H9 (cell line): ENCODE measurements around the gene SYNGR4. TPM values are rescaled to one million over a fixed set of nuclear protein-coding genes. Genes with fewer than 3 reads are reported as not detected.

Experiments used
- DNase-seq: peaks from one replicate; pipeline ENCODE4 v3.0.0-alpha.2; 2017
- H2AFZ ChIP-seq: one replicate; pipeline ENCODE4 v1.6.1; 2013; ENCODE audit warnings: mild to moderate bottlenecking, low read length, control low read depth, moderate library complexity
- H2AK5ac ChIP-seq: 2 replicates; pipeline ENCODE4 v1.6.1; 2013; ENCODE audit warnings: low read length, control low read depth, mixed read lengths; ENCODE audit not compliant: insufficient read length
- H2BK120ac ChIP-seq: one replicate; pipeline ENCODE4 v1.6.1; 2013; ENCODE audit warnings: low read depth, mild to moderate bottlenecking, low read length, control low read depth, inconsistent platforms; ENCODE audit not compliant: poor library complexity, severe bottlenecking
- H2BK12ac ChIP-seq: 2 replicates; pipeline ENCODE4 v1.6.1; 2013; ENCODE audit warnings: low read length, control low read depth, mixed read lengths, low read depth; ENCODE audit not compliant: insufficient read length
- H2BK15ac ChIP-seq: 2 replicates; pipeline ENCODE4 v1.6.1; 2013; ENCODE audit warnings: low read depth, low read length, control low read depth
- H2BK20ac ChIP-seq: one replicate; pipeline ENCODE4 v1.6.1; 2013; ENCODE audit warnings: low read depth, mild to moderate bottlenecking, low read length, control low read depth, inconsistent platforms; ENCODE audit not compliant: poor library complexity, severe bottlenecking
- H2BK5ac ChIP-seq: 2 replicates; pipeline ENCODE4 v1.6.1; 2013; ENCODE audit warnings: low read length, control low read depth, mixed read lengths; ENCODE audit not compliant: insufficient read length
- H3K14ac ChIP-seq: 2 replicates; pipeline ENCODE4 v1.6.1; 2013; ENCODE audit warnings: low read length, control low read depth; ENCODE audit not compliant: insufficient read depth
- H3K18ac ChIP-seq: 2 replicates; pipeline ENCODE4 v1.6.1; 2013; ENCODE audit warnings: low read depth, mild to moderate bottlenecking, mixed read lengths, low read length, control low read depth; ENCODE audit not compliant: insufficient read length
- H3K23ac ChIP-seq: 2 replicates; pipeline ENCODE4 v1.6.1; 2013; ENCODE audit warnings: low read length, control low read depth, mixed read lengths, low read depth; ENCODE audit not compliant: insufficient read length
- H3K23me2 ChIP-seq: 2 replicates; pipeline ENCODE4 v1.6.1; 2013; ENCODE audit warnings: low read depth, mild to moderate bottlenecking, mixed read lengths, low read length, control low read depth; ENCODE audit not compliant: insufficient read length, poor library complexity, severe bottlenecking
- H3K27ac ChIP-seq: 2 replicates; pipeline ENCODE4 v1.5.1; 2013; ENCODE audit warnings: low read length, control low read depth, mixed read lengths, low read depth; ENCODE audit not compliant: insufficient read length
- H3K27me3 ChIP-seq: 2 replicates; pipeline ENCODE4 v1.6.1; 2013; ENCODE audit warnings: low read length, control low read depth, inconsistent platforms; ENCODE audit not compliant: insufficient read depth
- H3K4ac ChIP-seq: 2 replicates; pipeline ENCODE4 v1.6.1; 2013; ENCODE audit warnings: low read depth, mild to moderate bottlenecking, control low read depth, inconsistent platforms, low read length, moderate library complexity
- H3K4me1 ChIP-seq: 2 replicates; pipeline ENCODE4 v1.6.1; 2013; ENCODE audit warnings: low read length, control low read depth, inconsistent platforms; ENCODE audit not compliant: insufficient read depth
- H3K4me2 ChIP-seq: 2 replicates; pipeline ENCODE4 v1.6.1; 2013; ENCODE audit warnings: low read length, control low read depth, mixed read lengths; ENCODE audit not compliant: insufficient read length, insufficient read depth
- H3K56ac ChIP-seq: 2 replicates; pipeline ENCODE4 v1.6.1; 2013; ENCODE audit warnings: low read depth, mild to moderate bottlenecking, mixed read lengths, low read length, control low read depth; ENCODE audit not compliant: insufficient read length
- H3K79me1 ChIP-seq: 2 replicates; pipeline ENCODE4 v1.6.1; 2013; ENCODE audit warnings: low read depth, mild to moderate bottlenecking, moderate library complexity, low read length, control low read depth, inconsistent platforms; ENCODE audit not compliant: insufficient read depth, poor library complexity, severe bottlenecking
- H3K79me2 ChIP-seq: 2 replicates; pipeline ENCODE4 v1.6.1; 2013; ENCODE audit warnings: low read length, control low read depth, inconsistent platforms; ENCODE audit not compliant: insufficient read depth
- H3K9ac ChIP-seq: 2 replicates; pipeline ENCODE4 v1.6.1; 2013; ENCODE audit warnings: low read length, control low read depth, mixed read lengths; ENCODE audit not compliant: insufficient read length; ENCODE audit errors: extremely low read depth
- H3K9me3 ChIP-seq: one replicate; pipeline ENCODE4 v1.6.1; 2013; ENCODE audit warnings: low read depth, low read length, inconsistent platforms; ENCODE audit not compliant: control insufficient read depth
- H3T11ph ChIP-seq: one replicate; pipeline ENCODE4 v1.6.1; 2013; ENCODE audit warnings: mild to moderate bottlenecking, low read length, control low read depth, inconsistent platforms
- H4K20me1 ChIP-seq: one replicate; pipeline ENCODE4 v1.6.1; 2013; ENCODE audit not compliant: control insufficient read depth, insufficient read length, insufficient read depth
- H4K5ac ChIP-seq: 2 replicates; pipeline ENCODE4 v1.6.1; 2013; ENCODE audit warnings: low read depth, mild to moderate bottlenecking, mixed read lengths, low read length, control low read depth; ENCODE audit not compliant: insufficient read length
- H4K8ac ChIP-seq: replicated peaks from 2 replicates; pipeline ENCODE4 v1.6.1; 2013; ENCODE audit warnings: low read length, control low read depth, mixed read lengths, low read depth; ENCODE audit not compliant: insufficient read length
- H4K91ac ChIP-seq: 2 replicates; pipeline ENCODE4 v1.6.1; 2013; ENCODE audit warnings: low read depth, mild to moderate bottlenecking, moderate library complexity, mixed read lengths, low read length, control low read depth; ENCODE audit not compliant: insufficient read length
- H3K27ac Mint-ChIP-seq, 3 experiments: 2 replicates in 2 of 3; 3 replicates in 1 of 3; pipeline ENCODE4 v1.8.0; 2020 to 2021; ENCODE audit warnings: mixed read lengths in 3 of 3, mild to moderate bottlenecking in 1 of 3, moderate library complexity in 1 of 3
- H3K27me3 Mint-ChIP-seq: 2 replicates; pipeline ENCODE4 v1.8.0; 2021; ENCODE audit warnings: low read depth, mild to moderate bottlenecking, moderate library complexity, mixed read lengths
- H3K36me3 Mint-ChIP-seq, 3 experiments: 2 replicates in 2 of 3; 3 replicates in 1 of 3; pipeline ENCODE4 v1.8.0; 2020 to 2021; ENCODE audit warnings: low read depth in 3 of 3, mixed read lengths in 3 of 3; ENCODE audit not compliant: insufficient read depth in 1 of 3
- H3K4me1 Mint-ChIP-seq, 2 experiments: 2 replicates each; pipeline ENCODE4 v1.8.0; 2020; ENCODE audit warnings: mixed read lengths in 2 of 2
- H3K4me3 Mint-ChIP-seq, 2 experiments: 2 replicates in 1 of 2; 3 replicates in 1 of 2; pipeline ENCODE4 v1.8.0; 2020 to 2021; ENCODE audit warnings: mild to moderate bottlenecking in 2 of 2, mixed read lengths in 2 of 2, moderate library complexity in 1 of 2
- H3K9me3 Mint-ChIP-seq, 2 experiments: 2 replicates in 1 of 2; 3 replicates in 1 of 2; pipeline ENCODE4 v1.8.0; 2020; ENCODE audit warnings: mild to moderate bottlenecking in 2 of 2, mixed read lengths in 2 of 2, moderate library complexity in 1 of 2
- CTCF ChIP-seq: fragments of 200-600 bp; sonication (generic); conservative IDR thresholded peaks from 3 replicates; pipeline ENCODE4 v1.8.0; 2021; ENCODE audit warnings: antibody characterized with exemption, mild to moderate bottlenecking
- WGBS: extraction: QIAGEN DNeasy Blood & Tissue Kit; methylation state at CpG from one replicate; pipeline ENCODE4 v1.1.7; 2013; ENCODE audit warnings: missing lambda C conversion rate, low lambda C conversion rate, mixed read lengths; ENCODE audit not compliant: insufficient read length; ENCODE audit errors: extremely low coverage; 5-methylcytosine and 5-hydroxymethylcytosine counted together
- total RNA-seq: library from RNA; stranded (reverse); gene quantifications from 2 replicates; pipeline ENCODE4 v1.2.1, GENCODE V29; 2021

Gene SYNGR4
- total RNA-seq, 1 experiment from 2014 or later = 0.31 TPM

- no peaks in the 10 kb centered on the region for H4K20me1 ChIP-seq
- Mint-ChIP-seq H3K36me3 (peaks cover 0 to 4% (median 0%) of the 10 kb centered on the region in 3 experiments; a peak in 2 of 7 replicates), H3K4me3 (no peak overlapping the region; a peak in 1 of 5 replicates), H3K27ac (no peak overlapping the region), H3K4me1 (peaks cover 2 to 12% of the 10 kb centered on the region in 2 experiments; a peak in 3 of 4 replicates), H3K9me3 (no peaks in the 10 kb centered on the region), H3K27me3 (no peaks in the 10 kb centered on the region; the same call in none of the 2 replicates)
- H3K18ac ChIP-seq = no peak overlapping the region
- no peak for DNase-seq
- H3T11ph ChIP-seq = no peak overlapping the region
- H3K9ac ChIP-seq = no peak overlapping the region
- no peak overlapping the region for H2AK5ac ChIP-seq
- no peak overlapping the region for H3K4me2 ChIP-seq
- no peak overlapping the region for H4K91ac ChIP-seq
- H3K14ac ChIP-seq = no peak overlapping the region
- no peaks in the 10 kb centered on the region for H3K9me3 ChIP-seq
- H3K27ac ChIP-seq = no peak overlapping the region
- no peaks in the 10 kb centered on the region for H3K79me2 ChIP-seq
- H3K4me1 ChIP-seq = no peaks in the 10 kb centered on the region
- WGBS = no CpG with 5 or more reads among the region's 10 CpGs
- H3K79me1 ChIP-seq = no peaks in the 10 kb centered on the region
- TF ChIP-seq CTCF = no peak
- no peak overlapping the region for H2BK5ac ChIP-seq
- H2AFZ ChIP-seq = no peak overlapping the region
- no peak overlapping the region for H4K5ac ChIP-seq
- no peak overlapping the region for H2BK12ac ChIP-seq
- H2BK15ac ChIP-seq = no peak overlapping the region
- no peak overlapping the region for H2BK20ac ChIP-seq
- no peaks in the 10 kb centered on the region for H3K23me2 ChIP-seq
- no peak overlapping the region for H4K8ac ChIP-seq
- H3K23ac ChIP-seq = no peak overlapping the region
- no peak overlapping the region for H3K4ac ChIP-seq
- H3K56ac ChIP-seq = no peak overlapping the region
- no peaks in the 10 kb centered on the region for H3K27me3 ChIP-seq
- no peak overlapping the region for H2BK120ac ChIP-seq
Measured at GRCh38 chr19:48341515-48342413, 22.4 kb upstream of the SYNGR4 start.
